Astrocyte (in vitro differentiated cells and primary cell): ENCODE data around the gene ARHGEF26. TPM values are rescaled to one million over a fixed set of nuclear protein-coding genes. Genes with fewer than 3 reads are reported as not detected.

Experiments
- DNase-seq: peaks from one replicate; pipeline ENCODE4 v3.0.0-alpha.2; 2010; ENCODE audit warnings: low read depth
- FAIRE-seq: peaks from 2 replicates; lab custom pipeline; 2011; peaks lifted over from hg19 to GRCh38; lab: Jason Lieb, UNC
- H2AFZ ChIP-seq: 2 replicates; pipeline ENCODE4 v1.6.0; 2012; ENCODE audit warnings: low read depth, low read length, inconsistent platforms
- H3K27ac ChIP-seq: 2 replicates; pipeline ENCODE4 v1.5.1; 2011; ENCODE audit warnings: low read depth, low read length, inconsistent platforms
- H3K27me3 ChIP-seq: 2 replicates; pipeline ENCODE4 v1.6.0; 2011; ENCODE audit warnings: low read length, inconsistent platforms; ENCODE audit not compliant: insufficient read depth
- H3K36me3 ChIP-seq: 2 replicates; pipeline ENCODE4 v1.5.1; 2011; ENCODE audit warnings: low read length, inconsistent platforms; ENCODE audit not compliant: insufficient read depth
- H3K4me1 ChIP-seq: 2 replicates; pipeline ENCODE4 v1.5.1; 2011; ENCODE audit warnings: low read length, inconsistent platforms; ENCODE audit not compliant: insufficient read depth
- H3K4me2 ChIP-seq: 2 replicates; pipeline ENCODE4 v1.6.0; 2012; ENCODE audit warnings: low read length, inconsistent platforms
- H3K4me3 ChIP-seq: 2 replicates; pipeline ENCODE4 v1.5.1; 2011; ENCODE audit warnings: low read depth, mild to moderate bottlenecking, low read length, inconsistent platforms; ENCODE audit not compliant: insufficient read depth
- H3K79me2 ChIP-seq: 2 replicates; pipeline ENCODE4 v1.6.0; 2012; ENCODE audit warnings: mild to moderate bottlenecking, low read length, inconsistent platforms; ENCODE audit not compliant: insufficient read depth
- H3K9ac ChIP-seq: 2 replicates; pipeline ENCODE4 v1.6.0; 2012; ENCODE audit warnings: mild to moderate bottlenecking, low read length, inconsistent platforms
- H3K9me3 ChIP-seq: 2 replicates; pipeline ENCODE4 v1.5.1; 2012; ENCODE audit warnings: low read depth, mild to moderate bottlenecking, low read length, inconsistent platforms; ENCODE audit not compliant: insufficient read depth
- H4K20me1 ChIP-seq: 2 replicates; pipeline ENCODE4 v1.6.0; 2012; ENCODE audit warnings: low read length, inconsistent platforms; ENCODE audit not compliant: insufficient read depth
- H3K27ac Mint-ChIP-seq: one replicate; pipeline ENCODE4 v1.8.0; 2021; ENCODE audit warnings: mild to moderate bottlenecking, mixed read lengths; ENCODE audit not compliant: unreplicated experiment
- H3K27me3 Mint-ChIP-seq: one replicate; pipeline ENCODE4 v1.8.0; 2021; ENCODE audit warnings: low read depth, mixed read lengths; ENCODE audit not compliant: unreplicated experiment
- H3K36me3 Mint-ChIP-seq: one replicate; pipeline ENCODE4 v1.8.0; 2021; ENCODE audit warnings: low read depth, mixed read lengths; ENCODE audit not compliant: unreplicated experiment
- H3K4me1 Mint-ChIP-seq: one replicate; pipeline ENCODE4 v1.8.0; 2021; ENCODE audit warnings: low read depth, mixed read lengths; ENCODE audit not compliant: unreplicated experiment
- H3K4me3 Mint-ChIP-seq: one replicate; pipeline ENCODE4 v1.8.0; 2021; ENCODE audit warnings: mild to moderate bottlenecking, moderate library complexity, mixed read lengths; ENCODE audit not compliant: unreplicated experiment
- H3K9me3 Mint-ChIP-seq: one replicate; pipeline ENCODE4 v1.8.0; 2021; ENCODE audit warnings: mild to moderate bottlenecking, mixed read lengths; ENCODE audit not compliant: unreplicated experiment
- CTCF ChIP-seq: IDR thresholded peaks from 2 replicates; pipeline ENCODE4 v1.5.1; 2011; ENCODE audit warnings: low read depth, mild to moderate bottlenecking, inconsistent platforms, low read length, moderate library complexity; ENCODE audit not compliant: insufficient read depth
- EZH2 ChIP-seq: IDR thresholded peaks from 2 replicates; pipeline ENCODE4 v1.6.1; 2012; ENCODE audit warnings: mild to moderate bottlenecking, low read length, inconsistent platforms; ENCODE audit not compliant: insufficient read depth
- total RNA-seq: library from RNA; stranded (reverse); gene quantifications from 2 replicates; pipeline ENCODE4 v1.2.1, GENCODE V29; 2021

Gene ARHGEF26
- total RNA-seq, 1 donor from 2014 or later = 1.7 TPM

DNA sequence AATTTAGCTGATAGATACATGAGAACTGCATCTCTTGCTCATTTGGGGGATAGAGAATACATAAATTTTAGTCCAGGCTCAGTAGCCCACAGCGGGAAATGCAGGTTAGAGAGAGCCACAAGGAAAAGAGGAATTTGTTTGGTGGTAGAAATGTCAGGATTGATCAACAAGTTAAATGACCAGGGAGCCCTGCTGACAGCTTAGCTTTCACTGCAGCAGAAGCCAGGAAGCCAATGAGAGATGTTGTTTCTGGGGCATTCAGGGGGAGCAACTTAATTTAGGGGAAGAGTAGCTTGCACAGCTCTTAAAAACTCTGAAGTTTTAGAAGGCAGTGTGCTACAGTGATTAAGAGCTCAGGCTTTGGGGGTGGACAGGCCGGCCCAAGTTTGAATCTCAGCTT, 22.7 kb downstream of the ARHGEF26 start:
- Histone ChIP-seq H3K4me2 (no peak overlapping the region), H3K27me3 (no peaks in the 10 kb centered on the region), H3K79me2 (no peaks in the 10 kb centered on the region), H3K27ac (no peak overlapping the region), H3K4me1 (peaks cover 2% of the 10 kb centered on the region), H3K4me3 (no peak overlapping the region), H3K36me3 (no peaks in the 10 kb centered on the region), H2AFZ (no peak overlapping the region), H3K9me3 (no peaks in the 10 kb centered on the region), H3K9ac (no peak overlapping the region), H4K20me1 (no peaks in the 10 kb centered on the region)
- no peak for FAIRE-seq
- H3K27ac Mint-ChIP-seq = no peak overlapping the region
- H3K4me3 Mint-ChIP-seq = no peak overlapping the region
- peaks cover 16% of the 10 kb centered on the region for H3K4me1 Mint-ChIP-seq
- H3K9me3 Mint-ChIP-seq = no peaks in the 10 kb centered on the region
- no peaks in the 10 kb centered on the region for H3K27me3 Mint-ChIP-seq
- DNase-seq = no peak
- H3K36me3 Mint-ChIP-seq = no peaks in the 10 kb centered on the region
- TF ChIP-seq EZH2 (no peak), CTCF (no peak)

- H3K4me1 ChIP-seq = peaks cover 2% of the 10 kb centered on the region
- FAIRE-seq (no peak), DNase-seq (peak; percentile 30)
- H3K36me3 ChIP-seq = no peaks in the 10 kb centered on the region
- no peaks in the 10 kb centered on the region for H4K20me1 ChIP-seq
- Mint-ChIP-seq H3K36me3 (no peaks in the 10 kb centered on the region), H3K4me3 (no peak overlapping the region), H3K27me3 (no peaks in the 10 kb centered on the region), H3K9me3 (no peaks in the 10 kb centered on the region), H3K27ac (no peak overlapping the region), H3K4me1 (peaks cover 16% of the 10 kb centered on the region)
- no peak overlapping the region for H2AFZ ChIP-seq
- H3K9ac ChIP-seq = no peak overlapping the region
- H3K9me3 ChIP-seq = no peaks in the 10 kb centered on the region
- no peak overlapping the region for H3K27ac ChIP-seq
- no peaks in the 10 kb centered on the region for H3K27me3 ChIP-seq
- TF ChIP-seq EZH2 (no peak), CTCF (no peak)
- no peaks in the 10 kb centered on the region for H3K79me2 ChIP-seq
- H3K4me2 ChIP-seq = no peak overlapping the region
- H3K4me3 ChIP-seq = no peak overlapping the region
Observed at GRCh38 chr3:154144825-154145465, 23.8 kb downstream of the ARHGEF26 start.

- Mint-ChIP-seq H3K9me3 (no peaks in the 10 kb centered on the region), H3K27ac (no peak overlapping the region), H3K36me3 (no peaks in the 10 kb centered on the region), H3K4me1 (peaks cover 18% of the 10 kb centered on the region), H3K4me3 (no peak overlapping the region), H3K27me3 (no peaks in the 10 kb centered on the region)
- H3K27me3 ChIP-seq = no peaks in the 10 kb centered on the region
- no peaks in the 10 kb centered on the region for H3K9me3 ChIP-seq
- H3K4me1 ChIP-seq = peaks cover 12% of the 10 kb centered on the region
- H2AFZ ChIP-seq = no peak overlapping the region
- H3K9ac ChIP-seq = no peak overlapping the region
- H3K36me3 ChIP-seq = no peaks in the 10 kb centered on the region
- no peak overlapping the region for H3K27ac ChIP-seq
- DNase-seq = peak; percentile 23
- TF ChIP-seq EZH2 = no peak
- TF ChIP-seq CTCF = no peak
- no peaks in the 10 kb centered on the region for H4K20me1 ChIP-seq
- no peaks in the 10 kb centered on the region for H3K79me2 ChIP-seq
- H3K4me3 ChIP-seq = no peak overlapping the region
- FAIRE-seq = no peak
- H3K4me2 ChIP-seq = no peak overlapping the region
Observed at GRCh38 chr3:154148541-154148940, 27.4 kb downstream of the ARHGEF26 start.
